HepG2 (cell line): Measurements from ENCODE around the gene MPV17L2. TPM values are rescaled to one million over a fixed set of nuclear protein-coding genes. Genes with fewer than 3 reads are reported as not detected.

Source experiments
- ATF7-NPFF ChIP-seq: sonication (generic); formaldehyde crosslinking; IDR thresholded peaks from 2 replicates; pipeline ENCODE4 v1.8.1; 2023; ENCODE audit warnings: mild to moderate bottlenecking, low read depth, missing genetic modification reagents, moderate library complexity
- FOSL2 ChIP-seq: sonication (generic); formaldehyde crosslinking; IDR thresholded peaks from 2 replicates; pipeline ENCODE4 v1.4.0; 2020; ENCODE audit warnings: missing genetic modification reagents
- FOXO1 ChIP-seq: sonication (generic); formaldehyde crosslinking; IDR thresholded peaks from 2 replicates; pipeline ENCODE4 v1.4.0; 2020; ENCODE audit warnings: missing genetic modification reagents
- HOXA9 ChIP-seq: sonication (generic); formaldehyde crosslinking; IDR thresholded peaks from 2 replicates; pipeline ENCODE4 v1.8.1; 2022; ENCODE audit warnings: missing genetic modification reagents, mild to moderate bottlenecking, moderate library complexity, borderline replicate concordance
- JDP2 ChIP-seq: sonication (generic); formaldehyde crosslinking; IDR thresholded peaks from 2 replicates; pipeline ENCODE4 v1.8.1; 2022; ENCODE audit warnings: missing genetic modification reagents, borderline replicate concordance
- MTF2 ChIP-seq: sonication (generic); formaldehyde crosslinking; IDR thresholded peaks from 2 replicates; pipeline ENCODE4 v1.5.0; 2020; ENCODE audit warnings: missing genetic modification reagents, borderline replicate concordance
- PHF20 ChIP-seq: sonication (generic); formaldehyde crosslinking; IDR thresholded peaks from 2 replicates; pipeline ENCODE4 v1.5.0; 2020; ENCODE audit warnings: mild to moderate bottlenecking, missing genetic modification reagents
- PHF5A ChIP-seq: IDR thresholded peaks from one replicate; pipeline ENCODE4 v1.6.1; 2018; ENCODE audit warnings: low read depth, missing genetic modification reagents; ENCODE audit not compliant: unreplicated experiment
- RARA ChIP-seq: IDR thresholded peaks from 2 replicates; pipeline ENCODE4 v1.6.1; 2016; ENCODE audit warnings: missing genetic modification reagents, missing compliant biosample characterization
- TFAP4 ChIP-seq: sonication (generic); IDR thresholded peaks from 2 replicates; pipeline ENCODE4 v1.6.1; 2016; ENCODE audit warnings: low read depth, borderline replicate concordance
- TGIF2 ChIP-seq: IDR thresholded peaks from 2 replicates; pipeline ENCODE4 v1.6.1; 2016; ENCODE audit warnings: control low read depth, missing compliant biosample characterization
- THAP7 ChIP-seq: sonication (generic); formaldehyde crosslinking; IDR thresholded peaks from 2 replicates; pipeline ENCODE4 v1.8.1; 2023; ENCODE audit warnings: mild to moderate bottlenecking, missing genetic modification reagents
- TP53 ChIP-seq: sonication (generic); formaldehyde crosslinking; conservative IDR thresholded peaks from 2 replicates; pipeline ENCODE4 v1.4.0; 2020; ENCODE audit warnings: missing genetic modification reagents
- ZBTB4 ChIP-seq: sonication (generic); formaldehyde crosslinking; IDR thresholded peaks from 2 replicates; pipeline ENCODE4 v1.4.0; 2020; ENCODE audit warnings: missing genetic modification reagents, mild to moderate bottlenecking, borderline replicate concordance
- ZNF253 ChIP-seq: sonication (generic); formaldehyde crosslinking; IDR thresholded peaks from 2 replicates; pipeline ENCODE4 v1.8.0; 2022; ENCODE audit warnings: mild to moderate bottlenecking, missing genetic modification reagents, borderline replicate concordance
- ZNF274 ChIP-seq: sonication (generic); formaldehyde crosslinking; IDR thresholded peaks from 2 replicates; pipeline ENCODE4 v1.5.1; 2020; ENCODE audit warnings: mild to moderate bottlenecking, missing genetic modification reagents
- ZNF292 ChIP-seq: sonication (generic); formaldehyde crosslinking; IDR thresholded peaks from 2 replicates; pipeline ENCODE4 v1.8.1; 2022; ENCODE audit warnings: mild to moderate bottlenecking, low read depth, missing genetic modification reagents, borderline replicate concordance
- ZNF296 ChIP-seq: sonication (generic); formaldehyde crosslinking; conservative IDR thresholded peaks from 2 replicates; pipeline ENCODE4 v1.5.0; 2020; ENCODE audit warnings: mild to moderate bottlenecking, missing genetic modification reagents
- ZNF317 ChIP-seq: sonication (generic); formaldehyde crosslinking; IDR thresholded peaks from 2 replicates; pipeline ENCODE4 v1.5.0; 2020; ENCODE audit warnings: mild to moderate bottlenecking, missing genetic modification reagents
- ZNF382 ChIP-seq: sonication (generic); formaldehyde crosslinking; IDR thresholded peaks from 2 replicates; pipeline ENCODE4 v1.5.0; 2020; ENCODE audit warnings: missing genetic modification reagents, mild to moderate bottlenecking, borderline replicate concordance
- ZNF547 ChIP-seq: sonication (generic); formaldehyde crosslinking; IDR thresholded peaks from 2 replicates; pipeline ENCODE4 v1.5.1; 2020; ENCODE audit warnings: mild to moderate bottlenecking, missing genetic modification reagents
- ZNF574 ChIP-seq: sonication (generic); formaldehyde crosslinking; IDR thresholded peaks from 2 replicates; pipeline ENCODE4 v1.4.0; 2020; ENCODE audit warnings: missing genetic modification reagents
- ZNF775 ChIP-seq: sonication (generic); formaldehyde crosslinking; IDR thresholded peaks from 2 replicates; pipeline ENCODE4 v1.4.0; 2020; ENCODE audit warnings: missing genetic modification reagents, mild to moderate bottlenecking, moderate library complexity, borderline replicate concordance
- polyA plus RNA-seq, 8 experiments: library from polyadenylated mRNA; depleted of rRNA in 3 of 8; stranded (reverse) in 7 of 8; unstranded in 1 of 8; fragments of >200 nt; fragmentation: Illumina TruSeq in 4 of 8; extraction: Trizol in 4 of 8; gene quantifications; 2 replicates each; pipeline versions ENCODE4 v1.2.1 to v1.2.3, GENCODE V29; 2011 to 2016; ENCODE audit warnings: low read depth in 4 of 8, missing spikeins in 1 of 8, mixed read lengths in 1 of 8; ENCODE audit not compliant: insufficient read depth in 1 of 8
- total RNA-seq, 5 experiments: library from RNA; depleted of rRNA; stranded (reverse); fragments of >200 nt; fragmentation: Illumina TruSeq; extraction: Trizol; gene quantifications; 2 replicates each; pipeline ENCODE4 v1.2.3, GENCODE V29; 2016; ENCODE audit warnings: low read depth in 1 of 5

The MPV17L2 gene
- total and polyA plus RNA-seq, 2 of the 13 experiments (the other 11 are each of a cell fraction or from before 2014, with no cell fraction given): 13.6 to 16.7 TPM

- TF ChIP-seq PHF20 (CRISPR knock-in tag) (peak; percentile 57), MTF2 (no peak), ZNF274 (CRISPR knock-in tag) (no peak), RARA (CRISPR knock-in tag) (no peak), ZNF775 (CRISPR knock-in tag) (no peak), JDP2 (no peak), ZNF317 (CRISPR knock-in tag) (no peak), TP53 (CRISPR knock-in tag) (no peak), FOXO1 (CRISPR knock-in tag) (no peak; the same call in 1 of the 2 replicates), THAP7 (CRISPR knock-in tag) (no peak), ATF7-NPFF (CRISPR knock-in tag) (no peak; the same call in 1 of the 2 replicates), ZNF574 (no peak), TFAP4 (no peak), ZNF253 (CRISPR knock-in tag) (no peak), ZNF382 (CRISPR knock-in tag) (no peak), ZNF292 (CRISPR knock-in tag) (no peak), ZBTB4 (CRISPR knock-in tag) (no peak; the same call in 1 of the 2 replicates), HOXA9 (no peak), PHF5A (no peak), TGIF2 (no peak), ZNF296 (CRISPR knock-in tag) (no peak), FOSL2 (CRISPR knock-in tag) (no peak), ZNF547 (peak; percentile 44; the same call in 1 of the 2 replicates)
Measured at GRCh38 chr19:18152817-18153555, 40.0 kb upstream of the MPV17L2 start, which contains the start of gene PIK3R2 (continued).
